HG03439 (cell line): ENCODE data around the gene CLDN17.

Experiments
- ATAC-seq: cut with Tn5 transposase; IDR thresholded peaks from one replicate; pipeline ENCODE4 v1.9.1; 2021; ENCODE audit warnings: mild to moderate bottlenecking, moderate library complexity; ENCODE audit not compliant: unreplicated experiment

Gene CLDN17

DNA sequence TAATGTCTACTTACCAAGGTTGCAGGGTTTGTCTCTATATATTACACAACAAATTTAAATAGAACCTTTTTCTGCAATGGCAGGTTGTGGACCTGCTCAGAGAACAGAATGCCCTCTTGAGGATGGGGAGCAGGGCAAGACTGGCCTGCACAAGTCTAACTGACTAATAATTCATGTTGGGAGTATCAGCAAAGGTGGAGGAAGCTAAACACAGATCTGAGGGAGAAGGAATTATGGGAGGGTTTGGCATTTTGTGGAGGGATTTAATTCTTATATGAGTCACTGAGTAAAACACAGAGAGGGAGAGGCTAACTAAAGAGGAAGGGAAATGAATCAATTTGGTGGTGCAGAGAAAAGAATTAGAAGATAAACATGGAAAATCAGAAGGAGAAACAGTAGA lies 40.0 kb downstream of the CLDN17 start:
- ATAC-seq, result no peak

DNA sequence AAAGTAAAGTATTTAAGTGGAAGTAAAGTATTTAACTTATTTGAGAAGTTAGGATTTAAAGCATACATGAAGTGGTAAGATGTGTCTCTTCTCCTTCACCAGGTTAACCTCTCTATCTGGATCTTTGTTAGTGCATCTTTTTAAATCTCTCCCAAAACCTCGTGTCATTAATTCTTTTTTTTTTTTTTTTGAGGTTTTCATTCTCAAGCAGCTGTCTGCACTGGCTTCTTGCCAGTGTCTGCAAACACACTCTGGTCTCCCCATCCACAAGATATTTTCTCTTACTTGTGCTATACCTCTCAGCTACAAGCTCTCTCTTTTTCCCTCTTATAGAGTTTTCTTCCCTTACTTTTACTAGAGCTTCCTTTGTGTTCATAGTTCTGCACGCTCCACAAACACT lies 49.0 kb downstream of the CLDN17 start:
- no peak for ATAC-seq

DNA sequence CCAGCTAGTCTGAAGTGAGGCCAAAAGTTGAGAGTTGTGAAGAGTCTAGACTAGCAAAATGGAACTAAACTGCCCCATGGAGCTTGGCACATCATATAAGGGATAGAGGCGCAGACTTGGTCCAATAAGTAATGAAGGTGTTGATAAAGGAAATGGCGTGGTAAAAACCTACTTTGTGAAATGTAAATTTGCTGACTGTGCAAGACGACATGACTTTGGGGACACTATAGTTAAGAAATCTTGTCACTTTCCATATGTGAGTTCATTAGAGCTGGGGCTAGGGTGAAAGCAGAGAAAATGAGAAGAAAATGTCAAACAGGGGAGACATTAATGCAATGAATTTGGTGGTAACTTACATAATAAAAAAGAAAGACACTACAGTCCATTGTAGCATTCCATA lies 50.1 kb downstream of the CLDN17 start:
- ATAC-seq, result no peak
